Measurements from ENCODE around the gene C6orf141. TPM values are rescaled to one million over a fixed set of nuclear protein-coding genes. Genes with fewer than 3 reads are reported as not detected.

Gene C6orf141
- total RNA-seq, 1 experiment from 2014 or later: 40.1 TPM

- H3T11ph ChIP-seq (ENCODE audit: low read length): no peak overlapping the region
- no peak overlapping the region for H3K9ac ChIP-seq (ENCODE audit: extremely low read depth, insufficient read length, low read length)
- H2AK5ac ChIP-seq (ENCODE audit: insufficient read length, low read length): no peak overlapping the region
- no peaks in the 10 kb centered on the region for H3K9me3 Mint-ChIP-seq
- no peak overlapping the region for H3K4me2 ChIP-seq (ENCODE audit: insufficient read depth, insufficient read length, low read length)
- H3K4me3 Mint-ChIP-seq: no peak overlapping the region
- H3K18ac ChIP-seq (ENCODE audit: insufficient read length, low read depth, low read length): no peak overlapping the region
- no peaks in the 10 kb centered on the region for H3K23me2 ChIP-seq (ENCODE audit: insufficient read length, low read depth, low read length, poor library complexity, severe bottlenecking)
- no peak overlapping the region; a peak in 1 of 7 replicates for H3K27ac Mint-ChIP-seq
- no peak overlapping the region for H3K14ac ChIP-seq (ENCODE audit: insufficient read depth, low read length)
- no peak overlapping the region for H2BK12ac ChIP-seq (ENCODE audit: insufficient read length, low read depth, low read length)
- no peaks in the 10 kb centered on the region for H3K79me1 ChIP-seq (ENCODE audit: insufficient read depth, low read depth, low read length, poor library complexity, severe bottlenecking)
- H3K9me3 ChIP-seq (ENCODE audit: control insufficient read depth, low read depth, low read length): no peaks in the 10 kb centered on the region
- H3K79me2 ChIP-seq (ENCODE audit: insufficient read depth, low read length): no peaks in the 10 kb centered on the region
- H4K20me1 ChIP-seq (ENCODE audit: control insufficient read depth, insufficient read depth, insufficient read length): no peaks in the 10 kb centered on the region
- H2BK20ac ChIP-seq (ENCODE audit: low read depth, low read length, poor library complexity, severe bottlenecking): no peak overlapping the region
- H3K27me3 ChIP-seq (ENCODE audit: insufficient read depth, low read length): no peaks in the 10 kb centered on the region
- no peak overlapping the region for H2BK15ac ChIP-seq (ENCODE audit: low read depth, low read length)
- H2BK5ac ChIP-seq (ENCODE audit: insufficient read length, low read length): no peak overlapping the region
- H3K4me1 ChIP-seq (ENCODE audit: insufficient read depth, low read length): peaks cover 7% of the 10 kb centered on the region; the same call in 1 of the 2 replicates
- no peak overlapping the region for H4K8ac ChIP-seq (replicated peaks; ENCODE audit: insufficient read length, low read depth, low read length)
- no peak overlapping the region for H3K4ac ChIP-seq (ENCODE audit: low read depth, low read length)
- H4K91ac ChIP-seq (ENCODE audit: insufficient read length, low read depth, low read length): no peak overlapping the region
- DNase-seq: no peak
- no peak overlapping the region for H2AFZ ChIP-seq (ENCODE audit: low read length)
- H3K23ac ChIP-seq (ENCODE audit: insufficient read length, low read depth, low read length): no peak overlapping the region
- no peak overlapping the region for H4K5ac ChIP-seq (ENCODE audit: insufficient read length, low read depth, low read length)
- no peak overlapping the region for H2BK120ac ChIP-seq (ENCODE audit: low read depth, low read length, poor library complexity, severe bottlenecking)
- no peak overlapping the region for H3K56ac ChIP-seq (ENCODE audit: insufficient read length, low read depth, low read length)
- H3K36me3 Mint-ChIP-seq (ENCODE audit: insufficient read depth in 1 of 3, low read depth in 3 of 3): no peaks in the 10 kb centered on the region; a peak in 1 of 7 replicates
- peaks cover 8 to 9% of the 10 kb centered on the region in 2 experiments for H3K4me1 Mint-ChIP-seq
- H3K27ac ChIP-seq (ENCODE audit: insufficient read length, low read depth, low read length): no peak overlapping the region
- no peak for TF ChIP-seq CTCF (conservative IDR thresholded peaks at IDR 0.05)
- no CpG with 5 or more reads among the region's 7 CpGs for WGBS (ENCODE audit: extremely low coverage, insufficient read length, low lambda C conversion rate)
- no peaks in the 10 kb centered on the region for H3K27me3 Mint-ChIP-seq (ENCODE audit: low read depth)
These were observed 25.9 kb upstream of the C6orf141 start for GRCh38 chr6:49524541-49524940.

Measured in H9 (cell line).